Measurements from ENCODE around the gene NUP50.
A peak's percentile ranks its signal among the peaks of the same experiment; 100 is the strongest.

The NUP50 gene

DNA sequence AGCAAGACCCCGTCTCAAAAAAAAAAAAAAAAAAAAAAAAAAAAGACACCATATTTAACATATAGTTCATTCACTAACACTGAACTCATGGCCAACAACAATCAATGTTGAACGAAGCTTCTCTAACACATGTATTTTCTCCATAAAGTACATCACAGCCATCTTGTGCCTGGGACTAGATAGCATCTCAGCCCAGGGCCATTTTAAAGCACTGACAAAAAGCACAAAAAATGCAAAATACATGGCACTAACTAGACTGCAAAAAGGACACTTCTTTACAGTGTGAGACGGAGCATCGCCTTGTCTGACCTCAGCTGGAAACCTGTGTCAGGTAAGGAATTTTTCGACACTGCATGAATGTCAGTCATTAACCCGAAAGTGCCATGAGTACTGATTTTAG is 53.6 kb downstream of the NUP50 start (continued):
- TF ChIP-seq, protein P1, sequence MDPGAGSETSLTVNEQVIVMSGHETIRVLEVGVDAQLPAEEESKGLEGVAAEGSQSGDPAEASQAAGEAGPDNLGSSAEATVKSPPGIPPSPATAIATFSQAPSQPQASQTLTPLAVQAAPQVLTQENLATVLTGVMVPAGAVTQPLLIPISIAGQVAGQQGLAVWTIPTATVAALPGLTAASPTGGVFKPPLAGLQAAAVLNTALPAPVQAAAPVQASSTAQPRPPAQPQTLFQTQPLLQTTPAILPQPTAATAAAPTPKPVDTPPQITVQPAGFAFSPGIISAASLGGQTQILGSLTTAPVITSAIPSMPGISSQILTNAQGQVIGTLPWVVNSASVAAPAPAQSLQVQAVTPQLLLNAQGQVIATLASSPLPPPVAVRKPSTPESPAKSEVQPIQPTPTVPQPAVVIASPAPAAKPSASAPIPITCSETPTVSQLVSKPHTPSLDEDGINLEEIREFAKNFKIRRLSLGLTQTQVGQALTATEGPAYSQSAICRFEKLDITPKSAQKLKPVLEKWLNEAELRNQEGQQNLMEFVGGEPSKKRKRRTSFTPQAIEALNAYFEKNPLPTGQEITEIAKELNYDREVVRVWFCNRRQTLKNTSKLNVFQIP (CRISPR knock-in tag; IDR thresholded peaks at IDR 0.05; ENCODE audit: borderline replicate concordance, low read depth): no peak
- no peak for TF ChIP-seq ZC3H10 (CRISPR knock-in tag; IDR thresholded peaks at IDR 0.05)

DNA sequence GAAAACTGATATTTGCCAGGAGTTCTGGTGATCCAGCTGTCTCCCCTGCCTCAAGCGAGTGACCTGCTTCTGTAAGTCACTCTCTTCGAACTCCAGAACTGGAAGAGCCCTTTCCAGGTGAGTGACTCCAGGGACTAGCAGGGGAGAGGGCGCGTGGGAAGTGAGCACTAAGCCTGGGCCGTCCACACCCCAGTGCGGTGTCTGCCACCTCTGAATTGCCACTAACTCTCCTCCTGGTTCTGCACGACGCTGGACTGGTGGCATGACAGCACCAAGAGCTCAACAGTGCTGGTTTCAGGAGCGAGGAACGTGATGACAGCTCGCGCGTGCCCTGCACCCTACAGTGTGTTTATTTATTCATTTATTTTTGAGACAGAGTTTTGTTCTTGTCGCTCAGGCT is 54.1 kb downstream of the NUP50 start:
- no peak for TF ChIP-seq ZFP3 (CRISPR knock-in tag; IDR thresholded peaks at IDR 0.05)
- TF ChIP-seq, protein P2, sequence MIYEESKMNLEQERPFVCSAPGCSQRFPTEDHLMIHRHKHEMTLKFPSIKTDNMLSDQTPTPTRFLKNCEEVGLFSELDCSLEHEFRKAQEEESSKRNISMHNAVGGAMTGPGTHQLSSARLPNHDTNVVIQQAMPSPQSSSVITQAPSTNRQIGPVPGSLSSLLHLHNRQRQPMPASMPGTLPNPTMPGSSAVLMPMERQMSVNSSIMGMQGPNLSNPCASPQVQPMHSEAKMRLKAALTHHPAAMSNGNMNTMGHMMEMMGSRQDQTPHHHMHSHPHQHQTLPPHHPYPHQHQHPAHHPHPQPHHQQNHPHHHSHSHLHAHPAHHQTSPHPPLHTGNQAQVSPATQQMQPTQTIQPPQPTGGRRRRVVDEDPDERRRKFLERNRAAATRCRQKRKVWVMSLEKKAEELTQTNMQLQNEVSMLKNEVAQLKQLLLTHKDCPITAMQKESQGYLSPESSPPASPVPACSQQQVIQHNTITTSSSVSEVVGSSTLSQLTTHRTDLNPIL (CRISPR knock-in tag; IDR thresholded peaks at IDR 0.05; ENCODE audit: low read depth): no peak
- ATAC-seq: no peak

DNA sequence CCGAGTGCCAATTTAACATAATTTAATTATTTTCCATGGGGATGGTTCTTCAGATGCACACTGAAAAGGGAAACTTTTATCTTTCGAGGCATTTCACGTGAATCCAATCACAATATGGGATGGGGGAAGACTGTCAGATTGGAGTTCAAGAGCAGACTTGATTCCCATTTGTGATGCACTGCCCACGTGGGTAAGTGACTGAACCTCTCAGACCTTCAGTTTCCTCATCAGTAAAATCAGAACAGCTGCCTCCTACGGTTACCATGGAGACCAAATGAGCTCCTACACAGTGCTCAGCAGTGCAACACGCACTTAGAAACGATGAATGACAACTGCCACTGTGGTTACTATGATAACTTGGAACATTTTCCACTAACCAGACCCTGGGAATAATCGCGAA is 55.3 kb downstream of the NUP50 start:
- TF ChIP-seq TCF4 (CRISPR knock-in tag; IDR thresholded peaks at IDR 0.05; ENCODE audit: borderline replicate concordance): no peak
- TF ChIP-seq ZFP3 (CRISPR knock-in tag; IDR thresholded peaks at IDR 0.05): peak; percentile 84
- ATAC-seq: peak; percentile 79; the same call in 2 of the 3 replicates

DNA sequence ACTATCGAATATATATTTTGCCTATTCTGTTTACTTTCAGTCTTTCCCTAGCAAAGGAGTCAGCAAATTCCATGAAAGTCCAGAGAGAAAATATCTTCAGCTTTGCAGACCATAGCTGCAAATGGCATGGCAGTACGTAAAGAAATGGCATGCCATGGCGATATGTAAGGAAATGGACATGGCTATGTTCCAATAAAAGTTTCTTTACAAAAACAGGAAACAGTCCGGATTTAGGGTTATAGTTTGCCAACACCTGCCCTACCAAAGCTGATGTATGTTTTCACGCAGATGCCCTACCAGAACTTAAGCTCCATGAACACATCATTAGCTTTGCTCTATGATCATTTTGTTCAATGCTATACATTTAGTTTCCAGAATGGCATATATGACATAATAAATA is 57.5 kb downstream of the NUP50 start:
- ATAC-seq: no peak
- TF ChIP-seq, protein P3, sequence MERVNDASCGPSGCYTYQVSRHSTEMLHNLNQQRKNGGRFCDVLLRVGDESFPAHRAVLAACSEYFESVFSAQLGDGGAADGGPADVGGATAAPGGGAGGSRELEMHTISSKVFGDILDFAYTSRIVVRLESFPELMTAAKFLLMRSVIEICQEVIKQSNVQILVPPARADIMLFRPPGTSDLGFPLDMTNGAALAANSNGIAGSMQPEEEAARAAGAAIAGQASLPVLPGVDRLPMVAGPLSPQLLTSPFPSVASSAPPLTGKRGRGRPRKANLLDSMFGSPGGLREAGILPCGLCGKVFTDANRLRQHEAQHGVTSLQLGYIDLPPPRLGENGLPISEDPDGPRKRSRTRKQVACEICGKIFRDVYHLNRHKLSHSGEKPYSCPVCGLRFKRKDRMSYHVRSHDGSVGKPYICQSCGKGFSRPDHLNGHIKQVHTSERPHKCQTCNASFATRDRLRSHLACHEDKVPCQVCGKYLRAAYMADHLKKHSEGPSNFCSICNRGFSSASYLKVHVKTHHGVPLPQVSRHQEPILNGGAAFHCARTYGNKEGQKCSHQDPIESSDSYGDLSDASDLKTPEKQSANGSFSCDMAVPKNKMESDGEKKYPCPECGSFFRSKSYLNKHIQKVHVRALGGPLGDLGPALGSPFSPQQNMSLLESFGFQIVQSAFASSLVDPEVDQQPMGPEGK (CRISPR knock-in tag; IDR thresholded peaks at IDR 0.05; ENCODE audit: borderline replicate concordance): no peak
- TF ChIP-seq TCF4 (CRISPR knock-in tag; IDR thresholded peaks at IDR 0.05; ENCODE audit: borderline replicate concordance) (no peak), PPARA (CRISPR knock-in tag; IDR thresholded peaks at IDR 0.05; ENCODE audit: borderline replicate concordance) (no peak), ZNF8 (CRISPR knock-in tag; IDR thresholded peaks at IDR 0.05) (no peak), ESRRG (CRISPR knock-in tag; IDR thresholded peaks at IDR 0.05) (no peak), ZFP30 (CRISPR knock-in tag; IDR thresholded peaks at IDR 0.05) (no peak), ARNTL (CRISPR knock-in tag; IDR thresholded peaks at IDR 0.05; ENCODE audit: borderline replicate concordance, low read depth) (no peak), TOX (CRISPR knock-in tag; IDR thresholded peaks at IDR 0.05; ENCODE audit: borderline replicate concordance) (no peak), OSR1 (CRISPR knock-in tag; IDR thresholded peaks at IDR 0.05) (no peak), GLIS3 (CRISPR knock-in tag; IDR thresholded peaks at IDR 0.05) (no peak), SNAI2 (CRISPR knock-in tag; IDR thresholded peaks at IDR 0.05) (no peak)
- TF ChIP-seq, protein P2 (CRISPR knock-in tag; IDR thresholded peaks at IDR 0.05; ENCODE audit: low read depth): no peak
- TF ChIP-seq, protein P1 (CRISPR knock-in tag; IDR thresholded peaks at IDR 0.05; ENCODE audit: borderline replicate concordance, low read depth): no peak

DNA sequence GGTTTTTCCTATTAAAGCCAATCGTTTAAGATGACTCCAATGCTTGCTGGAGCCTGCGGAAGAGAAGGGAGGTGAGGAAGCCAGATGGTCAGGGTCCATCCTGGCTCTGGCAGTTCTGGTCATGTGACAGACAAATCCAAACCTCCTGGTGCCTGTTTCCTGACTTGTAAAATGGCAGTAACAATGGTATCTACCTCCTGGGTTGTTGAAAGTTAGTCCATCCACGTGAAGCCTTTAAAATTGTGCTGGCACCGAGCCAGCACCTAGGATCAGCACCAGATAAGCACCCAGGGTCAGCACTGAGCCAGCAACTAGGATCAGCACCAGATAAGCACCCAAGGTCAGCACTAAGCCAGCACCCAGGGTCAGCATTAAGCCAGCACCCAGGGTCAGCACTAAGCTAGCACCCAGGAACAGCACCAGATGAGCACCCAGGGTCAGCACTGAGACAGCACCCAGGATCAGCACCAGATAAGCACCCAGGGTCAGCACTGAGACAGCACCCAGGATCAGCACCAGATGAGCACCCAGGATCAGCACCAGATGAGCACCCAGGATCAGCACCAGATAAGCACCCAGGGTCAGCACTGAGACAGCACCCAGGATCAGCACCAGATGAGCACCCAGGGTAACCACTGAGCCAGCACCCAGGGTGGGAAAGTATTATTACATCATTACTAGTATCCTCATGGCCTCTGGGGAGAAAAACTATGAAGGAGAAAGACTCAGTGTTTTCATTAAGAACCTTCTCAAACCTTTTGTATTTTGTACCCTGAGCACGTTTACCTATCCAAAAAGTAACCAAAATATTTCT is 59.8 kb downstream of the NUP50 start:
- ATAC-seq: no peak
- TF ChIP-seq, protein P4, sequence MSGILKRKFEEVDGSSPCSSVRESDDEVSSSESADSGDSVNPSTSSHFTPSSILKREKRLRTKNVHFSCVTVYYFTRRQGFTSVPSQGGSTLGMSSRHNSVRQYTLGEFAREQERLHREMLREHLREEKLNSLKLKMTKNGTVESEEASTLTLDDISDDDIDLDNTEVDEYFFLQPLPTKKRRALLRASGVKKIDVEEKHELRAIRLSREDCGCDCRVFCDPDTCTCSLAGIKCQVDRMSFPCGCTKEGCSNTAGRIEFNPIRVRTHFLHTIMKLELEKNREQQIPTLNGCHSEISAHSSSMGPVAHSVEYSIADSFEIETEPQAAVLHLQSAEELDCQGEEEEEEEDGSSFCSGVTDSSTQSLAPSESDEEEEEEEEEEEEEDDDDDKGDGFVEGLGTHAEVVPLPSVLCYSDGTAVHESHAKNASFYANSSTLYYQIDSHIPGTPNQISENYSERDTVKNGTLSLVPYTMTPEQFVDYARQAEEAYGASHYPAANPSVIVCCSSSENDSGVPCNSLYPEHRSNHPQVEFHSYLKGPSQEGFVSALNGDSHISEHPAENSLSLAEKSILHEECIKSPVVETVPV (CRISPR knock-in tag; IDR thresholded peaks at IDR 0.05): no peak
- TF ChIP-seq ZNF70 (CRISPR knock-in tag; IDR thresholded peaks at IDR 0.05): no peak
- no peak for TF ChIP-seq TCF4 (CRISPR knock-in tag; IDR thresholded peaks at IDR 0.05; ENCODE audit: borderline replicate concordance)
- TF ChIP-seq, protein P5, sequence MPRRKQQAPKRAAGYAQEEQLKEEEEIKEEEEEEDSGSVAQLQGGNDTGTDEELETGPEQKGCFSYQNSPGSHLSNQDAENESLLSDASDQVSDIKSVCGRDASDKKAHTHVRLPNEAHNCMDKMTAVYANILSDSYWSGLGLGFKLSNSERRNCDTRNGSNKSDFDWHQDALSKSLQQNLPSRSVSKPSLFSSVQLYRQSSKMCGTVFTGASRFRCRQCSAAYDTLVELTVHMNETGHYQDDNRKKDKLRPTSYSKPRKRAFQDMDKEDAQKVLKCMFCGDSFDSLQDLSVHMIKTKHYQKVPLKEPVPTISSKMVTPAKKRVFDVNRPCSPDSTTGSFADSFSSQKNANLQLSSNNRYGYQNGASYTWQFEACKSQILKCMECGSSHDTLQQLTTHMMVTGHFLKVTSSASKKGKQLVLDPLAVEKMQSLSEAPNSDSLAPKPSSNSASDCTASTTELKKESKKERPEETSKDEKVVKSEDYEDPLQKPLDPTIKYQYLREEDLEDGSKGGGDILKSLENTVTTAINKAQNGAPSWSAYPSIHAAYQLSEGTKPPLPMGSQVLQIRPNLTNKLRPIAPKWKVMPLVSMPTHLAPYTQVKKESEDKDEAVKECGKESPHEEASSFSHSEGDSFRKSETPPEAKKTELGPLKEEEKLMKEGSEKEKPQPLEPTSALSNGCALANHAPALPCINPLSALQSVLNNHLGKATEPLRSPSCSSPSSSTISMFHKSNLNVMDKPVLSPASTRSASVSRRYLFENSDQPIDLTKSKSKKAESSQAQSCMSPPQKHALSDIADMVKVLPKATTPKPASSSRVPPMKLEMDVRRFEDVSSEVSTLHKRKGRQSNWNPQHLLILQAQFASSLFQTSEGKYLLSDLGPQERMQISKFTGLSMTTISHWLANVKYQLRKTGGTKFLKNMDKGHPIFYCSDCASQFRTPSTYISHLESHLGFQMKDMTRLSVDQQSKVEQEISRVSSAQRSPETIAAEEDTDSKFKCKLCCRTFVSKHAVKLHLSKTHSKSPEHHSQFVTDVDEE (CRISPR knock-in tag; IDR thresholded peaks at IDR 0.05): no peak
- no peak for TF ChIP-seq PPARA (CRISPR knock-in tag; IDR thresholded peaks at IDR 0.05; ENCODE audit: borderline replicate concordance)
- TF ChIP-seq TOX (CRISPR knock-in tag; IDR thresholded peaks at IDR 0.05; ENCODE audit: borderline replicate concordance): no peak
- no peak for TF ChIP-seq ZC3H10 (CRISPR knock-in tag; IDR thresholded peaks at IDR 0.05)
- TF ChIP-seq, protein P3 (CRISPR knock-in tag; IDR thresholded peaks at IDR 0.05; ENCODE audit: borderline replicate concordance): no peak
